CD4-positive, CD25-positive, alpha-beta regulatory T cell (primary cell): ENCODE results near the gene UNC5A. TPM values are rescaled to one million over a fixed set of nuclear protein-coding genes. Genes with fewer than 3 reads are reported as not detected.

Experiments used
- ATAC-seq, 2 donors: fragments of 150-1000 bp; cut with Tn5 transposase; one replicate each; pipeline ENCODE4 v1.10.0; 2021; ENCODE audit warnings: low read depth in 2 of 2, moderate number of reproducible peaks in 2 of 2, moderate library complexity in 1 of 2
- DNase-seq, 3 donors: peaks; one replicate each; pipeline versions ENCODE4 v3.0.0 to v3.0.0-alpha.2; 2012 to 2022; ENCODE audit warnings: mixed read lengths in 1 of 3
- H3K27ac ChIP-seq: one replicate; pipeline ENCODE4 v1.7.0; 2013; ENCODE audit warnings: mild to moderate bottlenecking, low read length; ENCODE audit not compliant: insufficient read depth, poor library complexity, severe bottlenecking
- H3K27me3 ChIP-seq: one replicate; pipeline ENCODE4 v1.7.0; 2013; ENCODE audit warnings: low read length; ENCODE audit not compliant: control insufficient read depth, insufficient read depth
- H3K36me3 ChIP-seq: one replicate; pipeline ENCODE4 v1.7.0; 2013; ENCODE audit warnings: mild to moderate bottlenecking, low read length, moderate library complexity; ENCODE audit not compliant: control insufficient read depth, insufficient read depth
- H3K4me1 ChIP-seq: 2 replicates; pipeline ENCODE4 v1.7.0; 2013; ENCODE audit warnings: mild to moderate bottlenecking, low read length; ENCODE audit not compliant: insufficient read depth, control insufficient read depth, poor library complexity, severe bottlenecking
- H3K4me3 ChIP-seq: one replicate; pipeline ENCODE4 v1.7.0; 2013; ENCODE audit warnings: low read depth, mild to moderate bottlenecking, low read length, moderate library complexity
- H3K9me3 ChIP-seq, 2 experiments: 1 replicate in 1 of 2; 2 replicates in 1 of 2; pipeline ENCODE4 v1.7.0; 2013; ENCODE audit warnings: low read length in 2 of 2, mild to moderate bottlenecking in 1 of 2, moderate library complexity in 1 of 2; ENCODE audit not compliant: control insufficient read depth in 2 of 2
- H3K27ac Mint-ChIP-seq, 3 donors: one replicate each; pipeline ENCODE4 v1.8.0; 2020 to 2022; ENCODE audit warnings: mild to moderate bottlenecking in 3 of 3, mixed read lengths in 3 of 3, moderate library complexity in 2 of 3
- H3K27me3 Mint-ChIP-seq: one replicate; pipeline ENCODE4 v1.8.0; 2022; ENCODE audit warnings: mild to moderate bottlenecking, mixed read lengths
- H3K36me3 Mint-ChIP-seq: one replicate; pipeline ENCODE4 v1.8.0; 2020; ENCODE audit warnings: mixed read lengths
- H3K4me1 Mint-ChIP-seq, 4 donors: one replicate each; pipeline ENCODE4 v1.8.0; 2020 to 2022; ENCODE audit warnings: mixed read lengths in 4 of 4, mild to moderate bottlenecking in 1 of 4
- H3K4me3 Mint-ChIP-seq, 4 donors: one replicate each; pipeline ENCODE4 v1.8.0; 2020 to 2022; ENCODE audit warnings: mild to moderate bottlenecking in 4 of 4, mixed read lengths in 4 of 4, moderate library complexity in 3 of 4
- H3K9me3 Mint-ChIP-seq, 7 donors: one replicate each; pipeline ENCODE4 v1.8.0; 2020 to 2022; ENCODE audit warnings: mixed read lengths in 7 of 7, mild to moderate bottlenecking in 3 of 7, moderate library complexity in 2 of 7
- polyA plus RNA-seq, 4 donors: library from polyadenylated mRNA; unstranded; fragments of 300-500 nt; fragmentation: Illumina TruSeq; gene quantifications; one replicate each; pipeline ENCODE4 v1.2.3, GENCODE V29; 2021
- total RNA-seq: library from RNA; stranded (reverse); gene quantifications from one replicate; pipeline ENCODE4 v1.2.3, GENCODE V29; 2022

UNC5A gene
- total and polyA plus RNA-seq, 5 donors from 2014 or later = not detected

DNA sequence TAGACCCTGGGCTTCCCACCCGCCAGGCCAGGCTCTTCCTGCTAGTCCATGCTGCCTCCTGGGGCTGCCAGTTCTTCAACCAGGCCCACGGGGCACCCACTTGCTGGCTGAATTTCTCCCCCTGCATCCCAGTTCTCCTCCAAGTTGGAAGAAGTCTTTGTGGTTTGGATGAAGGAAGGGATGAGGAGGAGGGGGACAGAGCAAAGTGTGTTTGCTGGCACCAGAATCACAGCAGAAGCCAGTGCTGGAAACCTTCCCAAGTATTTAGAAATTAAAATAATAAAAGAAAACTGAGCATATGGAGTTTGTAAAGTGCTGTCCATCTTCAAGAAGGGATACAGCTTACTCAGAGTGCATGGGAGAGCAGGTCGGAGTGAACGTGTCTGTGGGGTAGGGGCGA lies 19.4 kb upstream of the UNC5A start:
- no peak for DNase-seq
- no peaks in the 10 kb centered on the region for H3K36me3 Mint-ChIP-seq
- H3K36me3 ChIP-seq = no peaks in the 10 kb centered on the region
- no peak overlapping the region for H3K27ac Mint-ChIP-seq
- peaks cover 37% of the 10 kb centered on the region for H3K27me3 Mint-ChIP-seq
- H3K9me3 Mint-ChIP-seq = peaks cover 0 to 2% (median 0%) of the 10 kb centered on the region in 7 donors
- H3K4me3 ChIP-seq = no peak overlapping the region
- peaks cover 0 to 6% (median 2%) of the 10 kb centered on the region in 4 donors for H3K4me1 Mint-ChIP-seq
- H3K27ac ChIP-seq = no peak overlapping the region
- no peaks in the 10 kb centered on the region for H3K27me3 ChIP-seq
- H3K9me3 ChIP-seq = no peaks in the 10 kb centered on the region
- H3K4me1 ChIP-seq = no peaks in the 10 kb centered on the region
- ATAC-seq = no peak
- H3K4me3 Mint-ChIP-seq = no peak overlapping the region

DNA sequence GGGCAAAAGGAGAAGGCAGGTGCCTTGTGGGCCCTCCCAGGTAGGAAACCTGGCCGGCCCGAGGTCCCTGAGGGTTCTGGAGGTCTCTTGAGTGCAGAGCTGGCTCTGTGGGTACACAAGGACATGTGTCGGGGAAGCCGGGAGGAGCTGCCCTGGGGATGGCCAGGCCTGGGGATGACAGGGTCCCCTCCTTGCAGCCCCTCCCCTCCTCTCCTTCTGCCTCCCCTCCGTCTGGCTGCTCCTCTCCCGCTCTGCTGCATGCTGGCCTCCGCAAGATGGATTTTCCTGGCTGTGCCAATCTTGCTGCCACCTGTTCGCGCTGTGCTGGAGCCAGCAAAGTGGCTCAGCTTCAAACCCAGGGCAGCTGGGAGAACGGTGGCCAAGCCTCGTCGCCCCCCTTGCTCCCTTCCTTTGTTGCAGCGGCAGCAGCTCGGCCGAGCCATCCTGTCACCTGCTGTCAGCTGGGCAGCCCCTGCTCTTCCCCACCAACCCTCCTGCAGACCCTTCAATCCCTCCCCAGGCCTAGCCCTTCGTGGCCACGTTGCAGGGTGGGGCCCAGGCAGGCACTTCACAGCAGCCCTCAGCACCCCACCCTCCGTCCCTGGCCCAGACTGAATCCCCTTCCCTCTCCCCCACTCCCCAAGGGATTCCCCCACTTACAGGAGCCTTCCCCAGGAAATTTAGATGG lies 17.6 kb upstream of the UNC5A start:
- no peaks in the 10 kb centered on the region for H3K36me3 Mint-ChIP-seq
- ATAC-seq = no peak
- H3K27ac Mint-ChIP-seq = no peak overlapping the region
- no peaks in the 10 kb centered on the region for H3K36me3 ChIP-seq
- peaks cover 0 to 5% (median 0%) of the 10 kb centered on the region in 7 donors for H3K9me3 Mint-ChIP-seq
- H3K4me1 ChIP-seq = no peaks in the 10 kb centered on the region
- H3K27me3 Mint-ChIP-seq = peaks cover 51% of the 10 kb centered on the region
- no peak overlapping the region for H3K27ac ChIP-seq
- no peaks in the 10 kb centered on the region for H3K9me3 ChIP-seq
- no peak overlapping the region for H3K4me3 ChIP-seq
- peaks cover 0 to 11% (median 6%) of the 10 kb centered on the region in 4 donors for H3K4me1 Mint-ChIP-seq
- H3K27me3 ChIP-seq = peaks cover 2% of the 10 kb centered on the region
- no peak for DNase-seq
- H3K4me3 Mint-ChIP-seq = no peak overlapping the region

DNA sequence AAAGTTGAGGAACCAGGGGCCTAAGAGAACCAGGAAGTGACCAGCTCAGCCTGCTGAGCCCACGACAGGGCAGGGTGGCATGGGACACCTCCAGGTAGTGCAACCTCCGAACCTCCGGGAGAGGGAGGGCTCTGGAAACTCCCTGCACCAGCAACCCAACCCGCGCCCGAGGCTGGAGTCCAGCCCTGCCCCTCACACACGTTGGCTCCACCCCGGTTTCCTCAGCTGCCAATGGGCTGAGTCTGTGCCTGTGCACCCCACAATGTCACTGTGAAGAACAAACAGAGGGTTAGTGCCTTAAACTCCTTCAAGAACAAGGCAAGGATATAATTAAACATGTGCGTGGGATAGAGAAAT lies 17.0 kb upstream of the UNC5A start:
- Mint-ChIP-seq H3K4me3 (no peak overlapping the region), H3K4me1 (peaks cover 0 to 11% (median 6%) of the 10 kb centered on the region in 4 donors), H3K27ac (no peak overlapping the region), H3K27me3 (peaks cover 51% of the 10 kb centered on the region), H3K36me3 (no peaks in the 10 kb centered on the region), H3K9me3 (peaks cover 0 to 5% (median 0%) of the 10 kb centered on the region in 7 donors)
- DNase-seq (no peak), ATAC-seq (no peak)
- Histone ChIP-seq H3K36me3 (no peaks in the 10 kb centered on the region), H3K27me3 (peaks cover 2% of the 10 kb centered on the region), H3K9me3 (no peaks in the 10 kb centered on the region), H3K4me3 (no peak overlapping the region), H3K27ac (no peak overlapping the region), H3K4me1 (no peaks in the 10 kb centered on the region)

DNA sequence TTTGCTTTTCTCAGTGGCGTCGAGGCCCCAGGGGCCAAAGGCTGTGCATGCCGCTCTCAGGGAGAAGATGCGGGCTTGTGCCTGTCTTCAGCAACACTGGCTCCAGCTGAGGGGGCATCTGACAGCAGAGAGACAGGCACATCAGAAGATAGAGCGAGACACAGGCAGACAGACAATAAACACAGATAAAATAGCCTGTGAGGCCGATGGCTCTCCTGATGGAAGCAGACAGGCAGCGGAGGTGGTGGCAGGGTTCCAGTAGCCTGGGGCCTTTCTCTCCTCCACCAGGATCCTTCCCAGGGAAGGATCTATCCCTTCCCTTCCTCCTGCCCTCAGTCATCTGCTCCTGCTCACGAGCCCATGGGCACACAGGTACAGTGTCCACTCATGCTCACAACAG lies 16.6 kb upstream of the UNC5A start:
- Mint-ChIP-seq H3K27me3 (peaks cover 49% of the 10 kb centered on the region), H3K9me3 (peaks cover 0 to 5% (median 0%) of the 10 kb centered on the region in 7 donors), H3K4me3 (no peak overlapping the region), H3K4me1 (peaks cover 0 to 11% (median 6%) of the 10 kb centered on the region in 4 donors), H3K27ac (no peak overlapping the region), H3K36me3 (no peaks in the 10 kb centered on the region)
- Histone ChIP-seq H3K4me3 (no peak overlapping the region), H3K27ac (no peak overlapping the region), H3K27me3 (peaks cover 2% of the 10 kb centered on the region), H3K9me3 (no peaks in the 10 kb centered on the region), H3K36me3 (no peaks in the 10 kb centered on the region), H3K4me1 (no peaks in the 10 kb centered on the region)
- DNase-seq (no peak), ATAC-seq (no peak)

DNA sequence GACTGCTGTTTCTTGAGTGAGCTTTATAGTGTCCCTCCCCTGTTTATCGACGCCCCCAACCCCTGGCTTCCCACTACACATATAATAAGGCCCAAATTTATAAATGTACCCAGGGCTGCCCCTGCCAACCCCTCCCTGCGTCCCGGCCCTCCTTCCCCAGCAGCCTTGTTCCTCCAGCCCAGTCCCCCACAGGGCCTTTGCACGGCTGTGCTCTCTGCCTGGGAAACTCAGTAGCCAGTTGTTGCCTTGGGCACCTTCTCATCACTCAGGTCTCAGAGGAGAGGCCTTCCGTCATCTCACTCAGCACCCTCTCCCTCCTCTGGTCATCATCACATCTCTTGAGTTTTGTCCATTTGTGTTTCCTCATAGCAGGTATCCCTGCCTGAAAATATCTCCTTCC lies 15.8 kb upstream of the UNC5A start:
- no peak overlapping the region for H3K4me3 ChIP-seq
- H3K4me1 ChIP-seq = no peaks in the 10 kb centered on the region
- Mint-ChIP-seq H3K4me1 (peaks cover 0 to 11% (median 4%) of the 10 kb centered on the region in 4 donors), H3K4me3 (no peak overlapping the region), H3K36me3 (no peaks in the 10 kb centered on the region), H3K27me3 (peaks cover 41% of the 10 kb centered on the region), H3K9me3 (peaks cover 0 to 5% (median 0%) of the 10 kb centered on the region in 7 donors), H3K27ac (no peak overlapping the region)
- no peak overlapping the region for H3K27ac ChIP-seq
- no peak for DNase-seq
- H3K36me3 ChIP-seq = no peaks in the 10 kb centered on the region
- H3K27me3 ChIP-seq = peaks cover 2% of the 10 kb centered on the region
- no peaks in the 10 kb centered on the region for H3K9me3 ChIP-seq
- ATAC-seq = no peak

DNA sequence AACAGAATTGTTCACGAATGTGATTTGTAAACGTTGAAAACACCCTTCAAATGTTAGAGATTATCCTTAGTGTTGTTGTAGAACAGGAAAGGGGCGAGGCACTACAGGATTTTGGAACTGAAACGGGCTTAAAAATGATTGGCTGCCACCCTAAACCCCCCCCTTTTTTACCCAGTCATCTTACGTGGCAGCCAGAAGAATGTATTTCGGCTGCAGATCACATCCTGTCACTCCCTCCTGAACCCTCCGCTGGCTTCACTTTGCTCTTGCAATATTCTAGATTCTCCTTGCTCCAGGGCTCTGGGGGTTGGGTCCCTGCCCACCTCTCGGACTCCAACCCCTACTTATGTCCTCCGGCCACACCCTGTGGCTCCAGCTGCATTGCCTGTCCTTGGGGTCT lies 13.9 kb upstream of the UNC5A start:
- Mint-ChIP-seq H3K4me3 (no peak overlapping the region), H3K9me3 (peaks cover 0 to 5% (median 0%) of the 10 kb centered on the region in 7 donors)
- no peak overlapping the region for H3K27ac ChIP-seq

DNA sequence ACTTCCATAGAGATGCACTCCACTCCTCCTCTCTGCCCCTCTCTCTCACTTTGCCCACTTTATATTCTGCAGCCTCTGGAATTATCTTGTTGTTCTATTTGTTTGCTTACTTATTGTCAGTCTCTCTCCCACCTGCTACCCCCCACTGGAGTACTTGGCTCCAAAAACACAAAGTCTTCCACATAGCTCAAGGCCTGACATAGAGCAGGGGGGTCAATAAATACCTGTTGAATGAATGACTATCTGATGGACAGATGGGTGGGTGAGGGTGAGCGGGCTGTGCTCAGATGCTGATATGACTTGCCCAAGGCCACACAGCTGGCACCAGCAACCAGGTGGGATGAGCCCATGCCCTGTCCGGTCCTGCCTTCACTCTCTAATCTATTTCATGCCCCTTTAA lies 13.4 kb upstream of the UNC5A start:
- Mint-ChIP-seq H3K27ac (no peak overlapping the region), H3K9me3 (peaks cover 0 to 5% (median 0%) of the 10 kb centered on the region in 7 donors), H3K36me3 (no peaks in the 10 kb centered on the region), H3K4me3 (no peak overlapping the region), H3K27me3 (peaks cover 29% of the 10 kb centered on the region), H3K4me1 (peaks cover 0 to 8% (median 3%) of the 10 kb centered on the region in 4 donors)
- Histone ChIP-seq H3K4me3 (no peak overlapping the region), H3K9me3 (no peaks in the 10 kb centered on the region), H3K36me3 (no peaks in the 10 kb centered on the region), H3K4me1 (no peaks in the 10 kb centered on the region), H3K27me3 (peaks cover 2% of the 10 kb centered on the region), H3K27ac (no peak overlapping the region)
- DNase-seq (no peak), ATAC-seq (no peak)

More for the DNA sequence above, 13.9 kb upstream of the UNC5A start:
- Mint-ChIP-seq H3K27ac (no peak overlapping the region), H3K27me3 (peaks cover 30% of the 10 kb centered on the region), H3K4me1 (peaks cover 0 to 8% (median 3%) of the 10 kb centered on the region in 4 donors), H3K36me3 (no peaks in the 10 kb centered on the region)
- ATAC-seq (no peak), DNase-seq (peak in 1 of 3 donors; percentile 34)
- peaks cover 2% of the 10 kb centered on the region for H3K27me3 ChIP-seq
- no peaks in the 10 kb centered on the region for H3K9me3 ChIP-seq
- no peaks in the 10 kb centered on the region for H3K36me3 ChIP-seq
- no peak overlapping the region for H3K4me3 ChIP-seq
- H3K4me1 ChIP-seq = no peaks in the 10 kb centered on the region

DNA sequence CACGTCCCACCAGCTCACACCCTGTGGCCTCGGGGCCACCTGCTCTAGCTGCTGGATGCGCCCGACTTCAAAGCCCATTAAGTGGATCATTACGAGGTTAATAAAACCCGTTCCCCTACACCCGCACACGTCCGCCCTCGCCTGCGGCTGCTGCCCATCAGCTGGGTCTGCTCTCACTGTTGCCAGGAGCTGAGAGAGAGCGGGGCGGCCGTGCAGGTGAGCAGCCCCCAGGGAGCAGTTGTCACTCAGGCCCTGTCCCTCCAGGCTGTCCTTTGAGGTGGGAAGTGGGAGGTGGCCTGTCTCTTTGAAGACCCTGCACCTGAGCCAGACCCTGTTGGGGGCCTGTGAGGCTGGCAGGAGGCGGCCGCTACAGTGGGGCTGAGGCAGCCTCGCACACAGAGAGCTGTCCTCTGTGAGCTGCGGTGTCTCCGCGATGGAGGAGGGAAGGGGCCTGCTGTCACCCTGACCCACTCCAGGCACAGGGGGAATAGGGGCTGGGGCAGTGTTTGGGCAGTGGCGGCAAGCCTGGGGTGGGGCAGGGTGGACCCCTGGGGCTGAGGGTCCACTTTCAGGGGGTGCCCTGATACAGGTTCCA lies 12.8 kb upstream of the UNC5A start:
- no peak for DNase-seq

More for the DNA sequence above, 12.8 kb upstream of the UNC5A start:
- Mint-ChIP-seq H3K4me3 (no peak overlapping the region), H3K4me1 (peaks cover 0 to 8% (median 3%) of the 10 kb centered on the region in 4 donors), H3K36me3 (no peaks in the 10 kb centered on the region), H3K27me3 (peaks cover 29% of the 10 kb centered on the region), H3K9me3 (peaks cover 0 to 5% (median 0%) of the 10 kb centered on the region in 7 donors), H3K27ac (no peak overlapping the region)
- ATAC-seq = no peak
- no peak overlapping the region for H3K4me3 ChIP-seq
- no peaks in the 10 kb centered on the region for H3K9me3 ChIP-seq
- H3K36me3 ChIP-seq = no peaks in the 10 kb centered on the region
- no peak overlapping the region for H3K27ac ChIP-seq
- peaks cover 2% of the 10 kb centered on the region for H3K27me3 ChIP-seq
- no peaks in the 10 kb centered on the region for H3K4me1 ChIP-seq
